SK-N-MC (cell line): Measurements from ENCODE around the gene IL12RB2.

ENCODE experiments used
- EZH2 ChIP-seq: fragments of 200-600 bp; sonication (generic); IDR thresholded peaks from one replicate; pipeline ENCODE4 v1.6.1; 2017; ENCODE audit warnings: antibody characterized with exemption
- POLR2AphosphoS5 ChIP-seq: IDR thresholded peaks from 2 replicates; pipeline ENCODE4 v1.6.1; 2012; ENCODE audit warnings: mild to moderate bottlenecking, low read depth, low read length, borderline replicate concordance

DNA sequence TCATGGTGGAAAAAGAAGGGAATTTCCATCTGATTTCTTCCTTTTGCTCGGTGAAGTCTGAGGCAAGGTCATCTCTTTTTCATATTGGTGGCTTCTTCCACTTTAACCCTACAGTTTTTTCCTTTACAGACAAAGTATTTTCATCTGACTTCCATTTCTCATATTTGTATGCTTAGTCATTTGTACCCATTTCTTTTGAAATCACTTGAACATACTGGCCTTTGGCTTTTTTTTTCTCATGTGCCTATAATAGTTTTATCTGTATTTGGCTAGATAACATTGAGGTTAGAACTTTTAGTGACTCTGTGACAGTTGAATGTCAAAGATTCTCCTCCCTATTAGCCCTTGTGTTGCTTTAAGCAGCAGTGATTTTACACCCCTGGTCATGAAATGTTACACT is 27.7 kb downstream of the IL12RB2 start:
- TF ChIP-seq EZH2 (no peak), POLR2AphosphoS5 (no peak)
